GM12891 (cell line): ENCODE measurements around the gene LNPEP.

Experiments used
- DNase-seq: peaks from one replicate; pipeline ENCODE4 v3.0.0; 2011; ENCODE audit warnings: low spot score; ENCODE audit not compliant: insufficient read length
- FAIRE-seq: peaks from 2 replicates; lab custom pipeline; 2011; peaks lifted over from hg19 to GRCh38; lab: Jason Lieb, UNC
- PAX5 ChIP-seq: IDR thresholded peaks from 2 replicates; pipeline ENCODE4 v1.6.1; 2011; ENCODE audit warnings: low read length, moderate library complexity, mild to moderate bottlenecking; ENCODE audit not compliant: insufficient read depth, severe bottlenecking
- POLR2A ChIP-seq: IDR thresholded peaks from 2 replicates; pipeline ENCODE4 v1.6.1; 2011; ENCODE audit warnings: low read depth, low read length, control low read depth
- POLR2AphosphoS5 ChIP-seq: IDR thresholded peaks from 2 replicates; pipeline ENCODE4 v1.6.1; 2011; ENCODE audit warnings: low read depth, low read length, control low read depth
- POU2F2 ChIP-seq: IDR thresholded peaks from 2 replicates; pipeline ENCODE4 v1.6.1; 2011; ENCODE audit warnings: low read depth, mild to moderate bottlenecking, control low read depth, low read length, moderate library complexity
- SPI1 ChIP-seq: IDR thresholded peaks from 2 replicates; pipeline ENCODE4 v1.6.1; 2011; ENCODE audit warnings: low read depth, low read length, control low read depth
- TAF1 ChIP-seq: IDR thresholded peaks from 2 replicates; pipeline ENCODE4 v1.6.1; 2011; ENCODE audit warnings: low read depth, low read length, control low read depth

LNPEP gene

DNA sequence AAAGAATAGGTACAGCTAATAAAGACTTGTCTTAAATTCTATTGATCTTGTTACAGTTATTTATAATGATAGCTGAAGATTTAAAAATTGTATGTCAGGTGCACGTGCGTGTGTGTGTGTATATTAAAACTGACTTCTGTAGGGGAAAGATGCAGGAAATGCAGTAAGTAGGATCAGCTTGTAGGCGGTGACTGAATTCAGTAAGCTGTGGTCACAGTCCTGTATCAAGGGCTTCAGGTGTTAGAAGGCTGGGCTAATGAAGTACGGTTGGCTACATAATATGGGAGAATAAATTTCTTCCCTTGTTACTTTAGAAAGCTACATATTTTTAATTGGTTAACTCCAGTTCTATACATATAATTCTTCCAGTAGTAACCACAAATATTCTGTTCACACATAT lies 54.2 kb downstream of the LNPEP start:
- FAIRE-seq: no peak
- no peak for DNase-seq
- TF ChIP-seq POLR2A: no peak
- TF ChIP-seq TAF1: no peak
- no peak for TF ChIP-seq POU2F2
- TF ChIP-seq PAX5: no peak
- TF ChIP-seq POLR2AphosphoS5: no peak
- TF ChIP-seq SPI1: no peak

DNA sequence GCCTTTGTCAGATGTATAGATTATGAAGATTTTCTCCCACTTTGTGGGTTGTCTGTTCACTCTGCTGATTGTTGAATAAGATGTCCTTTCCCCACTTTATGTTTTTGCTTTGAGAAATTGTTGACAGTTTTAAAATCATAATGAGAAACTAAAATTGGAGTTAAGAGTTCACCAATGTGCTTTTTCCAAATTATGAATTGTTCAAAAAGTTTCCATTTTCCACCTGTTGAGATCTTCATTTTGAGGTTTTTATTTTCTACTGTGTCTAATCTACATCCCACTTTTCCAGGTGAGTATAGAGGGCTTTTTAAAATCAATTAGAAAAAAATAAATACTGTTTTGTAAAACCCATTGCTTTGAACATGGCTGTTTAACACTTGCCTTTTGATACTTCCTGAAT lies 55.8 kb downstream of the LNPEP start:
- no peak for DNase-seq
- no peak for TF ChIP-seq POU2F2
- TF ChIP-seq PAX5: no peak
- no peak for TF ChIP-seq POLR2A
- no peak for TF ChIP-seq TAF1
- TF ChIP-seq POLR2AphosphoS5: no peak
- TF ChIP-seq SPI1: no peak
- FAIRE-seq: no peak

DNA sequence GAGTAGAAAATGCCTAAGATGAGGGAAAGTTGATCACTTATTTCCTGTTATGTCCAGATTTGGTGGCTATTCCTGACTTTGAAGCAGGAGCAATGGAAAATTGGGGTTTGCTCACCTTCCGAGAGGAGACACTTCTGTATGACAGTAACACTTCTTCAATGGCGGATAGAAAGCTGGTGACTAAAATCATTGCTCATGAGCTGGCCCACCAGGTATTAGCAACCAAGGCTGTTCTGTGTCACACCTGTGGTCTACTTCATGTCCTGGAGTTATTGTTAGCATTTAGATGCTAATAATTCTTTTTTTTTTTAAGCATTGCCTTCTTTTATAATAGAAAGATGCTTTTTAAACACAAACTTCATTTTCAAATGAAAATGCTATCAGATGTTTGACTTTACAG lies 57.9 kb downstream of the LNPEP start:
- TF ChIP-seq TAF1: no peak
- no peak for TF ChIP-seq POLR2AphosphoS5
- TF ChIP-seq SPI1: no peak
- no peak for TF ChIP-seq PAX5
- no peak for TF ChIP-seq POU2F2
- no peak for DNase-seq
- FAIRE-seq: no peak

DNA sequence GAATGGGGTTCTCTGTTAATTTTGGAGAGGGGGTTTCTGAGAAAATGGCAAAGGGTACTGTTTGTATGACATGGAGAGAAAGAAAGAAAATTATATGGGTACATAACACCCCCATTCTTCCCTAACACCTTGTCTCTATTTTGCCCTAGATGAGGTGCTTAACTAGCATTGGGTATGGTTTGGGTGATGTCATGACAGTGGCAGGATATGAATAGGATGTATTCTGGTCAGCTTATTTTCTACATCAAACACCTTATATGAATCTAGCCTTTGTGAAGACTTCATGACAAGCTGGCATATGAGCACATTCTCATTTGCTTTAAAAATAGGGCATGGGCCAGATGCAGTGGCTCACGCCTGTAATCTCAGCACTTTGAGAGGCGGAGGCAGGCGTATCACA lies 58.6 kb downstream of the LNPEP start:
- FAIRE-seq (no peak), DNase-seq (no peak)
- no peak for TF ChIP-seq SPI1

DNA sequence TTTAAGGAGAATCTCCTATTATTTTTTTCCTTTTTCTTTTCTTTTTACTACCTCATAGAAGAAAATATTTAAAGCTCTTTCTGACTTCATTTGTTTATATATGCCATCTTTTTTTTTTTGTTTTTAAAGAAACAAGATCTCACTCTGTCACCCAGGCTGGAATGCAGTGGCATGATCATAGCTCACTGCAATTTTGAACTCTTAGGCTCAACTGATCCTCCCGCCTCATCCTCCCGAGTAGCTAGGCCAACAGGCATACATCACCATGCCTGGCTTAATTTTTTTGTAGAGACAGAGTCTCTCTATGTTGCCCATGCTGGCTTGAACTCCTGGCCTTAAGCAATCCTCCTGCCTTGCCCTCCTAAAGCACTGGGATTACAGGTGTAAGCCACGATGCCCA lies 59.5 kb downstream of the LNPEP start:
- no peak for TF ChIP-seq POLR2A
- no peak for TF ChIP-seq SPI1
- TF ChIP-seq PAX5: no peak
- TF ChIP-seq POU2F2: no peak
- no peak for TF ChIP-seq TAF1
- TF ChIP-seq POLR2AphosphoS5: no peak
- no peak for FAIRE-seq
- no peak for DNase-seq

DNA sequence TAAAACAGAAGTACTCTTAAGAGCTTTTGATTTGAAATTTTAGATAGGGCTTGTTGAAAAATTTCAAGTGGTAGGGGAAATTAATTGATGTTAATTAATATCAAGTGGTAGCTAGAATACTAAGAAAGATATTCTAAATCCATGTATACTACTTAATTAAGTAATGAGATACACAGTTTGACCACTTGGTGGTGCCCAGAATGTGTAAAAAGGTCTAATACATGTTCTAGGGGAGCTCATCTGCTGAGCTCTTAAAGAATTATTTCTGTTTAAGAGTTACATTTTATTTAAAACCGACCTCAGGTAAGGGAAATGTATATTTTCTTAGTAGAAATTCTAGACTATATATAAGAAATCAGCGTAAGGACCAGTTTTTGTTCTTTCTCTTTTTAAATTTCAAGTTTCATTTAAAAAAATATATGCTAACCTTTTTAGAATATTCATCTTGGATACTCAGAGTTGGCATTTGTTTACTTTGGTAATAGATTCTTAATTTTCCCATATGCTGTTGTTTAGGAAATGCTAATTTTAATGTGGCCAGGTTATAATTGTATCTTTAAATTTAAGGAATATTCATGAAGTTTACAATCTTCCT lies 61.5 kb downstream of the LNPEP start:
- FAIRE-seq (no peak), DNase-seq (no peak)

DNA sequence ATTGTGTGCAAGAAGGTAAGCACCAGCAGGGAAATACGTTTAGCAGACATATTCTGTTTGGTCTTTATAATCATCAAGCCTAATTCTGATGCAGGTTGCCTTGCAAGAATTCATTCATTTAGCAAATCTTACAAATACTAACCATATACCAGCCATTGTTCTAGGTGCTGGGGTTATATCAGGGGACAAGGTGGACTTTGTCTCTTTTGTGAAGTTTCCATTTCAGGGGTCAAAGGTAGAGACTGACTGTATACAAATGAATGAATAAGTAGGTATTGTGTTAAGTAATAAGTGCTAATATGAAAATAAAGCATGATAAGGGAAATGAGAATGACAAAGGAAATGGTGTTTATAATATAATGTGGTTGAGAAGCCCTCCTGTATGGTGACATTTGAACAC lies 64.0 kb downstream of the LNPEP start:
- TF ChIP-seq POU2F2 (no peak), POLR2AphosphoS5 (no peak)
- FAIRE-seq: no peak
- no peak for DNase-seq

More for the DNA sequence above, 61.5 kb downstream of the LNPEP start:
- TF ChIP-seq POLR2AphosphoS5 (no peak), POLR2A (no peak)

DNA sequence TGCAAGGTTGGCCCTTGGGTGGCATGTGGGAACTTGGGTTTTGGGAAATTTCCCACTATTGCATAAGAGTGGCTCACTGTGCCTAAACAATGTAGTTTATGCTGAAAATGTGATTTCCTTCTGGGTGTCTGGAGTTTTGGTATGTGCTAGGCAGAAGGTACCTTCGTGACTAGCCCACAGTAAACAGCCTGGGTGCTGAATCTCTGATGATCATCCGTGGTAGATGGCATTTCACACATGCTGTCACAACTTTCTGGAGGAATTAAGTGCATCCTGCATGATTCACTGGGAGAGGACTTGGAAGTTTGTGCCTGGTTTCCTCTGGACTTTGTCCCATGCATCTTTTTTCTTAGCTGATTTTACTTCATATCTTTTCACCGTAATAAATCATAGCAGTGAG lies 64.5 kb downstream of the LNPEP start:
- DNase-seq (no peak), FAIRE-seq (no peak)
- no peak for TF ChIP-seq TAF1
- TF ChIP-seq POU2F2: no peak
- no peak for TF ChIP-seq POLR2AphosphoS5
- no peak for TF ChIP-seq PAX5

DNA sequence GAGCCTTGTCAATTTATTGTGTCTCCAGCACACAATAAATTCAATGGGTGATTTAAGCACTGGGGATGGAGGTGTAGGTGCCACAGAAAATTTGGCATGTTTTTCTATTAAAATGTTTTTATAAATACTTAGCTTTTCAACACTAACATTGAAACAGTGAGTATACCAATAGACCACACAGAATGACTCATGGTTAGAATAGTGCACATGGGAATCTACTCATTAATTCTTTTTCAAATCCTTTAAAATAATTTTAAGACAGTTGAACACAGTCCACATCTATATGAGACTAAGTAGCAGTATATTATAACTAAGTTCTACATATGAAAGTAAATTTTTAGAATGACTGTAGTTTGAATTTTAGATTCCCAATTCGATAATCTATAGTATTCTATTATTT lies 67.1 kb downstream of the LNPEP start:
- no peak for TF ChIP-seq POLR2A
- no peak for TF ChIP-seq PAX5
- TF ChIP-seq POU2F2: no peak
- TF ChIP-seq TAF1: no peak
- TF ChIP-seq SPI1: no peak
- no peak for TF ChIP-seq POLR2AphosphoS5
- FAIRE-seq: no peak
- no peak for DNase-seq

DNA sequence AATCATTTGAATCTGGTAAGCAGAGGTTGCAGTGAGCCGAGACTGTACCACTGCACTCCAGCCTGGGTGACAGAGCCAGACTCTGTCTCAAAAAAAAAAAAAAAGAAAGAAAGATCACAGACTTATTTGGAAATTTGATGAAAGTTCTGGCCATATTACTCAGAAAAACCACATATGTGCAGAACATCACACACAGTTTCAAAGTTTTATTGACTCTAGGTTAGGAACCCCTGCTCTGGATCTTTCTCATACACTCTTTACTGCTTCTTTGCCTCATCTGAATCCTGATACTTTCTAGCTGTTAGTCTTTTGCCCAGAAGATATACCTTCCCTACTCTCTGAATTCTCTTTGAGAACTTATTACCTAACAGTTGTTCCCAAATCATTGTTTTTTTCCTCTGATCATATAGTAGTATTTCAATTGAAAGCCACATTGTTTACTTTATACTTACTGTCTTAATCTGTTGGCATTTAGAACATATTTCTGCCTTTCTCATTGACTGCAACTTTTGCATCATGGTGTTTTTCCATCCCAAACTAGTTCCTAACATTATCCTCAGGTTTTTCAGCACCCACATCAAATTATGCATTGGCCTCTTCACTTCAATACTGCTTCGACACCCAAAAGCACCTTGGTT lies 68.7 kb downstream of the LNPEP start:
- FAIRE-seq (no peak), DNase-seq (no peak)
- TF ChIP-seq SPI1: no peak
- TF ChIP-seq POLR2AphosphoS5: no peak
- TF ChIP-seq POLR2A: no peak
- TF ChIP-seq POU2F2: no peak
- TF ChIP-seq PAX5: no peak
